Lower leg skin (tissue), 3 donors: ENCODE measurements around the gene NCAM2.

Source experiments
- POLR2A ChIP-seq, 2 donors: fragments of 450-650 bp; IDR thresholded peaks; one replicate each; pipeline ENCODE4 v1.6.1; 2016 to 2017; ENCODE audit warnings: antibody characterized with exemption in 2 of 2, mild to moderate bottlenecking in 1 of 2, moderate library complexity in 1 of 2
- TF ChIP-seq, protein P1 (sequence below), 3 donors: fragments of 450-650 bp; IDR thresholded peaks; one replicate each; pipeline ENCODE4 v1.5.1; 2016; ENCODE audit warnings: antibody characterized with exemption in 3 of 3, mild to moderate bottlenecking in 3 of 3, moderate library complexity in 2 of 3

- TF ChIP-seq, protein P1, sequence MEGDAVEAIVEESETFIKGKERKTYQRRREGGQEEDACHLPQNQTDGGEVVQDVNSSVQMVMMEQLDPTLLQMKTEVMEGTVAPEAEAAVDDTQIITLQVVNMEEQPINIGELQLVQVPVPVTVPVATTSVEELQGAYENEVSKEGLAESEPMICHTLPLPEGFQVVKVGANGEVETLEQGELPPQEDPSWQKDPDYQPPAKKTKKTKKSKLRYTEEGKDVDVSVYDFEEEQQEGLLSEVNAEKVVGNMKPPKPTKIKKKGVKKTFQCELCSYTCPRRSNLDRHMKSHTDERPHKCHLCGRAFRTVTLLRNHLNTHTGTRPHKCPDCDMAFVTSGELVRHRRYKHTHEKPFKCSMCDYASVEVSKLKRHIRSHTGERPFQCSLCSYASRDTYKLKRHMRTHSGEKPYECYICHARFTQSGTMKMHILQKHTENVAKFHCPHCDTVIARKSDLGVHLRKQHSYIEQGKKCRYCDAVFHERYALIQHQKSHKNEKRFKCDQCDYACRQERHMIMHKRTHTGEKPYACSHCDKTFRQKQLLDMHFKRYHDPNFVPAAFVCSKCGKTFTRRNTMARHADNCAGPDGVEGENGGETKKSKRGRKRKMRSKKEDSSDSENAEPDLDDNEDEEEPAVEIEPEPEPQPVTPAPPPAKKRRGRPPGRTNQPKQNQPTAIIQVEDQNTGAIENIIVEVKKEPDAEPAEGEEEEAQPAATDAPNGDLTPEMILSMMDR (IDR thresholded peaks at IDR 0.05) = no peak
- no peak for TF ChIP-seq POLR2A (IDR thresholded peaks at IDR 0.05)
These were observed 483.0 kb downstream of the NCAM2 start for GRCh38 chr21:21481239-21481638.
